HG03354 (cell line): ENCODE data around the gene RANBP9.

Source experiments
- ATAC-seq: cut with Tn5 transposase; IDR thresholded peaks from one replicate; pipeline ENCODE4 v1.9.1; 2021; ENCODE audit warnings: mild to moderate bottlenecking; ENCODE audit not compliant: unreplicated experiment, poor library complexity, severe bottlenecking

Gene RANBP9

DNA sequence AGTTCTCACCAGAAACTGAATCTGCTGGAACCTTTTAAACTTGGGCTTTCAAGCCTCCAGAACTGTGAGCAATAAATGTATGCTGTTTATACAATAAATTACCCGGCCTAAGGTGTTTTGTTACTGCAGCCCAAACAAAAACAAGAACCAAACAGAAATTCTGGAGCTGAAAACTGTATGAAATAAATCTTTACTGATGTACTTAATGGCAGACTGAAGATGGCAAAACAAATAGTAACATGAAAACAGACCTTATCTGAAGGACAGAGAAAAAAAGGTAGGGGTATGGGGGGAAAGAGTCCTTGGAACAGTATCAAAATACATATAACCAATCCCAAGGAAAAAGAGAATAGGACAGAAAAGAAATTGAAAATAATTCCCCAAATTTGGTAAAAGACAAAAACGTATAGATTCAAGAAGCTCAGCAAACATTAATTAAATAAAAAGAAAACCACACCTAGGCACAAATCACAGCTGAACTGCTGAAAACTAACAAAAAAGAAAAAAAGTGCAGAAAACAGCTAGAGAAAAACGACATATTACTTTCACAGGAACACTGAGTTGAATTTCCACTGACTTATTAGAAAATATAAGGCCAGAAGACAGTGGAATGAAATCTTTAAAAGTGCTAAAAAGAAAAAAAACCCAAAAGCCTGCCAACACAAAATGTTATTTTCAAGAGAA lies 48.8 kb downstream of the RANBP9 start:
- no peak for ATAC-seq

- ATAC-seq, result no peak
These were observed 50.0 kb downstream of the RANBP9 start for GRCh38 chr6:13661647-13662046.

DNA sequence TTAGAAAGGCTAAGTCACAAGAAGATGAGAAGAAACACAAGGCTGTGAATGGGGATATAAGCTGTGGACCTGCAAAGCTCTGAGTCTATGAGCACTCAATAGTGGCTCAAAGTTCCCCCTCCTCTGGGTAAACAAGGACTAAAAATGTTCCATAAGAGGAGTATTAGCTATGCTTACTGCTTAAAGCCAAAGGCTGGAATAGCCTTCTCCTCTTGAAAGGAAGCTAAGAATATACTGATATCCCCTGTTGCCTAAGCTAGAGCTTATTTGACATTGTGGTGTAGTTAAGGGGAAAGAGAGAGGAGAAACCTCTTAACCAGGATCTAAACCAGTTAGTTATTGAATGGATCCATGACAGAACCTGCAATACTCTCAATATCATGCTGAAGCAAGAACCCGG lies 50.7 kb downstream of the RANBP9 start:
- no peak for ATAC-seq

- ATAC-seq, result no peak
These were observed 51.4 kb downstream of the RANBP9 start for GRCh38 chr6:13660273-13660672.

DNA sequence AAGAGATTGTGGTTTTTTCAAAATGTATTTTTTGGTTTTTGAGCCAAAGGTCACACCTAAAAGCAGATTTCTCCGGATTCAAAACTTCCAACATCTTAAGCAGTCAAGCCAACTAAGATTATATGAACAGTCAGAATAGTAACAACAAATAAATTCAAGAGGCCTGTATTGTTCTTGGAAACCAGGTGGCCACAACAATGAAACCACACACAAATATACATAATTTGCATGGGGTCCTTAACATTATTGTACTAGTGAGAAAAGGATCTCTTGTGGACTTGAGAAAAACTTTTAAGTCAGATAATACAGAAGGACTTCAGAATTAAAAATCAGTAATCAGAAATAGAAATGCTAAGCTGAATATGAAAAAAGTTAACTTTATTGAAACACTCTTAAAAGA lies 55.9 kb downstream of the RANBP9 start:
- no peak for ATAC-seq

GRCh38 chr6:13654496-13654895 lies 57.1 kb downstream of the RANBP9 start:
- no peak for ATAC-seq

GRCh38 chr6:13653296-13653695 lies 58.3 kb downstream of the RANBP9 start:
- no peak for ATAC-seq

GRCh38 chr6:13649393-13649792 lies 62.2 kb downstream of the RANBP9 start:
- ATAC-seq, result no peak

GRCh38 chr6:13648850-13649249 lies 62.8 kb downstream of the RANBP9 start:
- no peak for ATAC-seq

DNA sequence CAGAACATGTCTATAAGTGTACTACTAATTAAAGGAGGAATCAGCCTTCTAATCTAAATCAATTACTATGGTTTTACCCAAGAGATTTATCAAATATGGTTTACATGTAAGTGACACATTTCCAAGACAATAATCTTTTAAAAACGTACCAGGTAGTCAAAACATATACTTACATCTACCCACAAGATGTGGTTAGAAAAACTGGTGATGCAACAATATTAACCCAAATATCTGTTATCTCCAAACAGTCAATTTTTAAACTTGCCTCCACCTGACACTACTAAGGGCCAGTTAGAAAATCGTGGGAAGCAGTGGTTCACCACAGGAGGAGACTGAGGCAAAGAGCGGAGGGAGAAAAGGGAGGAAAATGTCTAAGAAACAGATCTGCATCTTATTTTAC lies 68.5 kb downstream of the RANBP9 start:
- ATAC-seq, result no peak

DNA sequence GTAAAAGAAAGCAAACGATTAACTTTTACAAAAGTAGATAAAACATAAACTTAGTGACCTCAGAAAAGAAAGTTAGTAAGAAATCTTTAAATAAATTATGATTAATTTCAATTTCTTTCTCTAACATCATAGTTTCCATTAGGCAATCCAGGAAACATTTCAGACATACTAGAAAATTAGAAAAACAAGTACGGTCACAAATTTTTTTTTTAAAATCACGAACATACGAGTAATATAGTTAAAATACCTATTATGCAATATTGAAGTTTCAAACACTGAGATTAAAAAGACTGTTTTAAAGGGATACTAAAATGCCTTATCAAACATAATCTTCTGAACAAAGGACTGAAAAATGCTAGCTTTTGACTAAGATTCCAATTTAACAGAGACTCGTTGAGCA lies 70.3 kb downstream of the RANBP9 start:
- no peak for ATAC-seq

- no peak for ATAC-seq
These were observed 73.0 kb downstream of the RANBP9 start for GRCh38 chr6:13638626-13639025.

GRCh38 chr6:13638014-13638413 lies 73.6 kb downstream of the RANBP9 start:
- no peak for ATAC-seq

DNA sequence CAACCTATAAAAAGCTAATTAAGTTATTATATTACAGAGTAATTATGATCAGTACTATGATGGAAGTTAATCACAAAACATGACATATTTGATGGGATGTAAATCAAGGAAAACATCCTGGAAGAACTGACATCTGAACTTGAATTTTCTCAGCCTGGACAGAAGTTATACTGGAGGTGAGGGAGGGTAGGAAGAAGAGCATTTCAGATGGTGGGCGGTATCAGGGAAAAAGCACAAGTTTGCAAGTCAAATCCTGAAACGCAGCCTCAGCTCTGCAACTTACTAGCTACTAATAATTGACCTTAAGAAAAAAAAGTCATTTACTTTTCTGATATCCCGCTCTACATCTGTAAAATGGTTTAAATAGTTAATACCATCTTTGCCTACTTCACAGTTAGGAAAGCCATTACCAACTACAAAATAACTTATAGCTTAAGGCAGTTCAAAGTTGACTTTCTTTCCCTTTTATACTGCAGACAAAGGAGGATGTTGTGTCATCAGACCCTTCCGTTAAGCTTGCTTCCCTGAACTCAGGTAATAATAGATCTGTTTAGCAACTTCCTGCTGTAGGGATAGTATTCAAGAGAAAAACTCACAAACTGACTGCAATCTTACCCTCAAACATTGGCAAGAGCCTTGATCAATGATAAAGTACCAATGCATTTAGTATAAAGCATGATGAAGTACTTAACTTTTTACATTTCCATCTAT lies 75.5 kb downstream of the RANBP9 start:
- no peak for ATAC-seq

GRCh38 chr6:13633343-13633742 lies 78.3 kb downstream of the RANBP9 start:
- ATAC-seq, result no peak

- no peak for ATAC-seq
These were observed 81.1 kb downstream of the RANBP9 start for GRCh38 chr6:13630499-13630898.

DNA sequence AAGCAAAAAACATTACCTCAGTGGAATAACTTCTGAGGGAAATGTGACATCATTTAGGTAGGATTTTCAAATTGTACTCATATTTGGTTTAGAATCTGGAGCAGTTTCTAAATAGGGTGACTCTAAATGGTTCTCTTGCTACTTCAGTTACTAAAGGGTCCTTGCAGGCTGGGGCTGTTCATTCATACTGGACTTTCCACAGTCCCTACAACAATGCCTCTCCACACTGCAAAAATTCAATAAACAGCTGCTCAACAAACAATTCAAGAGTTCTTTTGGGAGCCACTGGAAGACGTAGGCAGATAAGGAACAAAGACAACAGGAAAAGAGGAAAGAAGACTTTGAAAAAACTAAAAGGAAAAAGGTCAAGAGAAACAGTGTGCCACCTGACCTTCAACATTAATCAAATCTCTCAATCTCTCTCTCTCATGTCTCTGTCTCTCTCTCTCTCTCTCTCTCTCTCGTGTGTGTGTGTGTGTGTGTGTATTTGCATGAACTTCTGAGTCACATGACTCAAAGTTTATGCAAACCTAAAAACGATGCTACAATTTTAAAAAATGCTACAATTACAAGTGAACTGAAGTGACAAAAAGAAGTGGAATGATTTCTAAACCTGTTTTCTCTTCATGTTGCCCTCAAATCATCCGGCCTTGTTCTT lies 82.0 kb downstream of the RANBP9 start:
- no peak for ATAC-seq

DNA sequence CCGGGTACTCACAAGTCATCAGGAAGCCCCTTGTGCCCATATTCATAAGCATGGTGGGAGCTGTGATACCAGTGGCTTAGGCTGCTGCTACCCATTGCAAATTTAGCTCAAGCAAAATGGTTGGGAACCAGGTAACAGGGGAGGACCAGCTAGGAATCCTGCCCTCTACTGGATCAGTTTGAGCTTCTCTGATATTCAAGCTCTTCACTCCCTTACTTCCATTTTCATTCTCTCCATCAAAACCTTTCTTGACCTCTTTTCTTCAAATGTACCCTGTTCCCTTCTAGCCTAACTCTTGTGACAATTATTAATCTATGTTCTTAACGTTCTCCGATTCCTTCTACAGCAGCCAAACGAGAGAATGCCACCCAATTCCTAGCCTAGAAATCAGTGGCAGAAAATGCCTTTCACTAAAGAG lies 86.8 kb downstream of the RANBP9 start:
- ATAC-seq, result peak; percentile 65

DNA sequence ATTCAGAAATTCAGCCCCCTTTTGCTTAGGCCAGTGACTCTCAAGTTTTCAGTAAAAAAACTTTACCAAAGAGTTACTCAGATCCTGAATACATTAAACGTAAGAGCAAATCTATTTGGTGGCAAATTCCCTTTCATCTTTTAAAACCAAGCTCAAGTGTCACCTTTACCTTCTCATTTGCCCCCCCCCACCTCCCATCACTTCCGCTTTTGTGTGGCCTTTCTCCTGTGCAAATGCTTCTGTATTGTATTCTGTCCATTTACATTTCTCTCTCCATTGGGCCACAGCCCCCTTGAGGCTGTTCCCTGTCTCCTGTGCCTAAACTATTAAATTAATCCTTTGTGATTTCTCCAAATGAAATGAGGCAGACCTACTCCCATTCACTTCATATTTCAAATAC lies 94.6 kb downstream of the RANBP9 start:
- ATAC-seq, result no peak

DNA sequence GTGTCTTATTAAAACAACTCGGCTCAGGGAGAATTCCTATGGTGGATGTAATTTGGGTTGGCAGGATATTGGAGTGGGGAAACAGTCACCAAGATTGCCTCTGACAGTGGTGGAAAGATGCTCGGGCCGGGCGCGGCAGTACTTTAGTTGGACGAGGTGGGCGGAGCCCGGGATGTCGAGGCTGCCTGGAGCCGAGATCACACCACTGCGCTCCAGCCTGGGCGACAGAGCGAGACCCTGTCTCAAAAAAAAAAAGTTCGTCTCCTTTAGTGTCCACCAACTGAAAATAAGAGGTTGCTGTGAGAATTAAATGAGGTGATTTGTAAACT lies 95.9 kb downstream of the RANBP9 start:
- ATAC-seq, result peak; percentile 36
